ENCODE measurements around the gene ANP32B. TPM values are rescaled to one million over a fixed set of nuclear protein-coding genes. Genes with fewer than 3 reads are reported as not detected.

The ANP32B gene
- total RNA-seq, 4 donors from 2014 or later: 19.7 to 32.1 (median 27.5) TPM

GRCh38 chr9:98056269-98057137 is 73.4 kb downstream of the ANP32B start, which contains the start of gene NANS:
NANS (plus strand) TSS chr9:98056732; CDS start chr9:98056809, 77 bp downstream.
- intact Hi-C loops (cut with DNase I): no loop called here
- DNase-seq: peak; percentile 93 to 94
- peak within 1 kb of the TSS; percentile 66 to 88 (median 79) for H3K27ac ChIP-seq
- TF ChIP-seq, protein P1, sequence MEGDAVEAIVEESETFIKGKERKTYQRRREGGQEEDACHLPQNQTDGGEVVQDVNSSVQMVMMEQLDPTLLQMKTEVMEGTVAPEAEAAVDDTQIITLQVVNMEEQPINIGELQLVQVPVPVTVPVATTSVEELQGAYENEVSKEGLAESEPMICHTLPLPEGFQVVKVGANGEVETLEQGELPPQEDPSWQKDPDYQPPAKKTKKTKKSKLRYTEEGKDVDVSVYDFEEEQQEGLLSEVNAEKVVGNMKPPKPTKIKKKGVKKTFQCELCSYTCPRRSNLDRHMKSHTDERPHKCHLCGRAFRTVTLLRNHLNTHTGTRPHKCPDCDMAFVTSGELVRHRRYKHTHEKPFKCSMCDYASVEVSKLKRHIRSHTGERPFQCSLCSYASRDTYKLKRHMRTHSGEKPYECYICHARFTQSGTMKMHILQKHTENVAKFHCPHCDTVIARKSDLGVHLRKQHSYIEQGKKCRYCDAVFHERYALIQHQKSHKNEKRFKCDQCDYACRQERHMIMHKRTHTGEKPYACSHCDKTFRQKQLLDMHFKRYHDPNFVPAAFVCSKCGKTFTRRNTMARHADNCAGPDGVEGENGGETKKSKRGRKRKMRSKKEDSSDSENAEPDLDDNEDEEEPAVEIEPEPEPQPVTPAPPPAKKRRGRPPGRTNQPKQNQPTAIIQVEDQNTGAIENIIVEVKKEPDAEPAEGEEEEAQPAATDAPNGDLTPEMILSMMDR (IDR thresholded peaks at IDR 0.05): no peak
- TF ChIP-seq POLR2A (IDR thresholded peaks at IDR 0.05): peak; percentile 84 to 98
- peaks cover 0 to 20% of the 10 kb centered on the region in 2 donors for H3K4me1 ChIP-seq
- peaks cover 0 to 3% of the 10 kb centered on the region in 2 donors for H3K36me3 ChIP-seq
- no peaks in the 10 kb centered on the region for H3K9me3 ChIP-seq
- 0 to 1% methylated on average over 13 to 54 of the region's 80 CpGs for WGBS, 2 donors
- H3K27me3 ChIP-seq: no peaks in the 10 kb centered on the region
- peak within 1 kb of the TSS; percentile 32 to 65 (median 60) for H3K4me3 ChIP-seq (replicated peaks in 1 of 3)

DNA sequence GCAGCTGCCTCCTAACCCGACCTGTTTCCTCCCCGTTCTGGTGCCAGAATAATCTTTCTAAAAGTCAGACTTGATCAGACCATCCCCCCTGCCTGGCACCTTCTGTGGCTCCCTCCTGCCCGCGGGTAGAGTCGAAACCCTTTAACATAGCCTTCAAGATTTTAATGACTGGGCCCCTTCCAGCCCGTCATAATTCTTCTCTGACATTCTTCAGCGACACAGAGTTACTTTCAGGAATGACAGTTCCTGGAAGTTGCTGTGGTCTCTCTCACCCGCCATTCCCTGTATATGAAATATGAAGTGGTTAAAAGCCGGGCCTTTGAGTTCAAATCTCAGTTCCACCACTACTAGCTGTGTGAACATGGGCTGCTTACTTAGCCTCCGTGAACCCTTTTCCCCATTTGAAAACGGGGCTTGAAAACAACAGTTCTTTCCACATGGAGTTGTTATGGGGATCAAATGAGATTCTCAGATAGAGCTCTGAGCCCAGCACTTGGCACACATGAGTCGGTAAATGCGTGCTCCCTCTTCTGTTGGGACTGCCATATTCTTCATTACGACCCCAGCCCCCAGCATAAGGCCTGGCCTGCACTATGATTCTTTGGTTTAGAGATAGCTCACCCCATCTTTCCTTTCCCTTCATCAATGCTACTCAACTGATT is 74.1 kb downstream of the ANP32B start:
- Histone ChIP-seq H3K9me3 (no peaks in the 10 kb centered on the region), H3K27me3 (no peaks in the 10 kb centered on the region), H3K4me1 (peaks cover 0 to 20% of the 10 kb centered on the region in 2 donors), H3K36me3 (peaks cover 0 to 9% of the 10 kb centered on the region in 2 donors), H3K27ac (peak overlapping the region; percentile 66 to 88 (median 79)), H3K4me3 (replicated peaks in 1 of 3) (peak overlapping the region; percentile 32 to 65 (median 60))
- intact Hi-C loops (cut with DNase I): no loop called here
- TF ChIP-seq, protein P1 (IDR thresholded peaks at IDR 0.05): no peak
- no peak for TF ChIP-seq POLR2A (IDR thresholded peaks at IDR 0.05)
- WGBS, 2 donors: 11 to 18% methylated on average over 14 of the region's 14 CpGs
- no peak for DNase-seq

DNA sequence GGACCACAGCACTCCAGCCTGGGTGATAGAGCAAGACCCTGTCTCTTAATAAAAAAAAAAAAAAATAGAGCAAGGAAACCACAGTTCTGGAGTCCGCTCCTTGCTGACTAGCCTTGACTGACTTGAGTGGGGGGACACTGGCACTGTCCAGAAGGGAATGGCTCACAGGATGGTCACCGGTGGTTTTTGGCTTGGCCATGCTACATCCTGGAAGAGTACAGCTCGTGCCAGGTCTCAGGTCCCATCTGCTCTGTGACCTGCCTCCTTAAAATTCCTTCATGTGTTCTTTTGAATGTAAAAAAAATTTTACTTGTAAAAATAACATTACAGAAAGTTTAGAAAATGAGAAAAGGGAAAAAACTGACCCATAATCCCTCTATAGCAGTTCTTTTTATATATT is 79.0 kb downstream of the ANP32B start:
- no peaks in the 10 kb centered on the region for H3K9me3 ChIP-seq
- intact Hi-C loops (cut with DNase I): no loop called here
- no peaks in the 10 kb centered on the region for H3K27me3 ChIP-seq
- no peak for DNase-seq
- 87 to 94% methylated on average over 3 of the region's 3 CpGs for WGBS, 2 donors
- no peak overlapping the region for H3K4me3 ChIP-seq (replicated peaks in 1 of 3)
- TF ChIP-seq, protein P1 (IDR thresholded peaks at IDR 0.05): no peak
- no peak for TF ChIP-seq POLR2A (IDR thresholded peaks at IDR 0.05)
- H3K36me3 ChIP-seq: peaks cover 16 to 18% of the 10 kb centered on the region in 2 donors
- H3K27ac ChIP-seq: no peak overlapping the region
- peaks cover 0 to 16% of the 10 kb centered on the region in 2 donors for H3K4me1 ChIP-seq

DNA sequence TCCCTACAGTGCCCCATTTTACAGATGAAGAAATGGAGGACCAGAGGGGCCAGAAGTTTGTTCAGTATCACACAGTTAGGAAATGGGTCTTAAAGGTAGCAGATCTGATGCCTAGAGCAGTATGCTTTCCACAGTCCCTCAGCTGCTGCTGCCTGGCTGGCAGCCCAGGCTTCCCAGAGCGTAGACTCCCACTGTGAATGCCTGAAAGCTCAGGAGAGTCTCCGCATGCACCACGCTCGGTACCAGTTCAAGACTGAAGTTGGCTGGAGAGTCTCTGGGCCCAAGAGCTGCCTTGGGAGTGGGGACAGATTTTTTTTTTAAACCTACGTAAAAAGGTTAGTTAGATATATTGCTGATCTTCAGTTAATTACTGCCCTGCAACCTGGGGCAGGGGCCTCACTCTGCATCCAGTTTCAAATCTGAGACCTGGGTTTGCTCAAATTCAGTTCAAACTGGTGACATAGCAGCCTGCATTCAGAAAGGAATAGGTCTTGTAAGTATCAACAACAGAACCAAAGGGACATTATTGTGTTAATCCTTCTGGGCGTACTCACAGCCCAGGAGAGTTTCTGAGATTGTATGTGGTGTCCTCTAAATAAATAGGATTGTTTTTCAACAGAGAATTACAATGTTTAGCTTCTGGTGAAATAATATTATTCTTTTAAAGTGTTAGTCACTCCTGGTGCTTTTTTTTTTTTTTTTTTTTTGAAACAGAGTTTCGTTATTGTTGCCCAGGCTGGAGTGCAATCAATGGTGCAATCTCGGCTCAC is 81.7 kb downstream of the ANP32B start:
- Histone ChIP-seq H3K27ac (no peak overlapping the region), H3K4me3 (replicated peaks in 1 of 3) (no peak overlapping the region), H3K4me1 (no peaks in the 10 kb centered on the region), H3K36me3 (peaks cover 16 to 18% of the 10 kb centered on the region in 2 donors), H3K9me3 (no peaks in the 10 kb centered on the region), H3K27me3 (no peaks in the 10 kb centered on the region)
- 83 to 89% methylated on average over 8 of the region's 8 CpGs for WGBS, 2 donors
- intact Hi-C loops (cut with DNase I): no loop called here
- DNase-seq: no peak
- TF ChIP-seq, protein P1 (IDR thresholded peaks at IDR 0.05): no peak

Small RNA genes lying within 50 kb of the gene (small RNA-seq; reads per million reads assigned to genes)
- gene RNU6-918P: not detected

Other genes starting within 250 kb of the ANP32B start
- 100 to 1,000 TPM; 405 to 748 (median 454) TPM for gene FOXE1, start 130.1 kb upstream of the ANP32B start, total RNA-seq
- gene TRMO, start 60.8 kb upstream of the ANP32B start, total RNA-seq: 10 to 100 TPM; 56.6 to 81.6 (median 59.0) TPM
- under 1 TPM in 2 of 4 donors, not detected in 2; 0.22 to 0.27 TPM for gene HEMGN, start 45.2 kb upstream of the ANP32B start, total RNA-seq
- 10 to 100 TPM; 28.5 to 68.8 (median 53.6) TPM for gene NANS, start 73.4 kb downstream of the ANP32B start, total RNA-seq
- gene TRIM14, start 135.9 kb downstream of the ANP32B start, total RNA-seq: 1 to 10 TPM; 3.9 to 8.1 (median 5.2) TPM
- 1 to 10 TPM; 1.1 to 3.5 (median 2.1) TPM for gene CORO2A, start 209.3 kb downstream of the ANP32B start, total RNA-seq